T-helper 9 cell (primary cell): ENCODE measurements around the gene PSMA2.

Source experiments
- DNase-seq: peaks from one replicate; pipeline ENCODE4 v3.0.0-alpha.2; 2020

The PSMA2 gene

GRCh38 chr7:42939457-42940240 is 7.7 kb upstream of the PSMA2 start:
- no peak for DNase-seq

GRCh38 chr7:42935861-42936260 is 3.9 kb upstream of the PSMA2 start:
- no peak for DNase-seq

GRCh38 chr7:42934291-42934690 is 2.3 kb upstream of the PSMA2 start:
- DNase-seq: no peak

DNA sequence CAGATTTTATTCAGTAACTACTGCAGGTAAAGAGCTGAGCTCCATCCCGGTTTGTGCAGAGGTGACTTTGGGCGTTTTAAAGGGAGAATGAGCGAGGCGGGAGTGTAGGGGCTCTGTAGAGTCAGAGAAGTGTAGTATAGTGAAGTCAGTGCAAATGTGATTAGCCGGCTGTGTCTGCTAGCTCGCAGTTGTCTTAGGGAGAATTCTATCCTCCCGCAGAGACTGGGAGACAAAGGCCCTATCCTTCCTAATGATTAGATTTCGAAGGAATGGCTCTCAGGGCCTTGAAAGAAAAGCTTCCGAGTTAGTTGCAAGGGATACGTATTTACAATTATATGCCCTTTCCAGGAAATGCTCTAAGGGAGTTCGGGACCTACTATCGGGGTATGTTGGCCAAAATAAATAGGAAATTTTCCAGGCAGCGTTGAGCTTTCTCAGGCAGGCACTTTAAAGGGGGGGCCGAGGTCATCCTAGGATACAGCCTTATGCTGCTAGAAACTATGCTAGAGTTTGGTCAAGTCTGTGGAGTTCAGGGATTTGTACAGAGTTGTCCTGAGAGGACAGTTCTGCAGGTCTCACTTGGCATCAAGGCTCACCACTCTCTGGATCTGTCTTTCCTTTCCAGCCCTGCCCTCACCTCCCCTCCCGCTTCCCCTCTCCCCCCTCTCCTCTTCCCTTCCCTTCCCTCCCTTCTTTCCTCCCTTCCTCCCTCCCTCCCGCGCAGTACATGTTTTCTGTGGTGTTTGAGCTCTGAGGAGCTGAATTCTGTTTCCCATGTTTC is 1.0 kb upstream of the PSMA2 start:
- DNase-seq: no peak

DNA sequence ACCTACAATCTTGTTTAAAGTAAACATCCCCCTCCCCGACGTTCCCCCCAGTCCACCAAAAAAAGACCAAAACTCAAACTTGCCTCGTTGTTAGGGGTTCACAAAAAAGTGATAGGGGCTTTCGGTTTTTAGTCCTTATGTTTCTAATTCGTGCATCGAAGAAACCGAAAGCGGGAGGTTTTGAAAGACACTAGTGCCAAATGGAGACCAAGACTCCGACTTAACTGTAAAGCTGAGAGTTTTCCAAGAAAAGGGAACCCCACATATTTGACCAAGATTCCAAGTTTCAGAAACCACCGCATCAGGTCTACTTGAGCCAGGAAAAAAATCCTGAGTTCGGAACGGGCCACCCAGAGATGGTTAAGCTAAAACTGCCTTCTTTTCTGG is 534 bp downstream of the PSMA2 start:
- DNase-seq: no peak

- no peak for DNase-seq
Measured at GRCh38 chr7:42930889-42931288, 1.1 kb downstream of the PSMA2 start.

DNA sequence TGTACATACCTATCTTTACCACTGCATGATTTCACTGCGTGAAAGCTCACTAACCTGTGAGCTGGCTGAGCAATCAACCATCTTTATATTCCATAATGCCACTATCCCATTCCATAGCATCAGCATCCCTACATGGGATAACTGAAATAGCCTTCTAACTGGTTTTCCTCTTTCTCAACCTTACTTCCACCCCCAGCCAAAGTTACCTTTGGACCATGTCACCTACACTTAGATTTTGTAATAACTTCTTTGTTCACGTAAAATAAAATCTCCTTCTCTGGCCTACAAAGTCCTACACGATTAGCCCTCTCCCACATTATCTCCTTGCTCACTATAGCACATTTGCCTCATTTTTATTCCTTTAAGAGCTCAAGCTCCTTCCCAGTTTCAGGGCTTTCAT is 2.5 kb downstream of the PSMA2 start:
- DNase-seq: no peak

DNA sequence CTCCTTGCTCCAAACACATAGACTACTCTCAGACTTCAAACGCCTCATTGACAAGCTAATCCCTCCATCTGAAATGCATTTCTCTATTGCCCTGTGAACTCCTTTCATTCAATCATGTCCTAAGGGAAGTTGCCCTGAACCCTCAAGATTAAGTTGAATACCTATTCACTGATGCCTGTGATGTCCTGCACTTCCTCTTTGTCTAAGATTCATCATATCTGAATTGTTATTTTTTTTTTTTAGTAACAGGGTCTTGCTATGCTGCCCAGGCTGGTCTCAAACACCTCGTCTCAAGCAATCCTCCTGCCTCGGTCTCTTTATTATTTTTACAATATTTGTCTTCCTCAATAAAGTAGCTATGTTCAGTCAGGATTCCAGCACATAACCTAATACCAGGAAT is 3.2 kb downstream of the PSMA2 start:
- no peak for DNase-seq

DNA sequence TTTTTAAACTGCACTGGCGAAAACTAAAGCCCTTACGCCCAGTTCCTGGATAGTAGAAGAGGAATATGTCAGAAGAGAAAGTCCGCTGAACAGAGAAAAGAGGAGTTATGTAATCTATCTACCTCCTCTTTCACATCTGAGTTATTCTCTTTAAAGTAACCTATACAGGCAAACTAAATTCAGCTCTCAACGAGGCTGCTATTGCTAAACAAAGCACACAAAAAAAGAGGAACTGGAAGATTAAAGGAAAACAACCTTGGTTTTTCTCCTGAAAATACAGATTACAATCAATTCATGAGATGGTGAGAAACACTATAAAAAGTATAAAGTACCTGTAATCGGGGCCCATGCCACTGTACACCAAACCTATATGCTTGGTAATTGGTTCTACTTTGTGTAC is 5.8 kb downstream of the PSMA2 start:
- DNase-seq: no peak

GRCh38 chr7:42925630-42926029 is 6.3 kb downstream of the PSMA2 start:
- no peak for DNase-seq

DNA sequence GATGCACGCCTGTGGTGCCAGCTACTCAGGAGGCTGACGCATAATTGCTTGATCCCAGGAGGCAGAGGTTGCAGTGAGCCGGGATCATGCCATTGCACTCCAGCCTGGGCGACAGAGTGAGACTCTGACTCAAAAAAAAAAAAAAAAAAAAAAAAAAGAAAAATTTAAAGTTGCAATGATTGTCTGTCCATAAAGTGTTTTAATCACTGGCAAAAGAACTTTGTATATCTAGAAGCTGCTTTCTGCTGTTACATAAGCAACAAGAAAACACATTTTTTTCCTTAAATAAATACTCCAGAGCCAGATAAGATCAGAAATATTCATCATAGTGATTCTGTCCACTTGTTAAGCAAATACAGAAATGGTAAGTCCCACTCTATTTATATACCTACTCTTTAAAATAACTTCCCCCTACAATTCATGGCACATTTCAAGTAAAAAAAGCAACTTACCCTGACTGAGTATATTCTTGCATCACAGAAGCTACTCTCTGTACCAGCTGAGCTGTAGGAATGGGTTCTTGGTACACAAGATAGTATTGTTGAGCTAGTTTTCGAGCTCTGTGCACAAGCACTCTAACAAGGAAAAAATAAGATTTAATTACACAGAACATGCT is 7.6 kb downstream of the PSMA2 start:
- DNase-seq: no peak

DNA sequence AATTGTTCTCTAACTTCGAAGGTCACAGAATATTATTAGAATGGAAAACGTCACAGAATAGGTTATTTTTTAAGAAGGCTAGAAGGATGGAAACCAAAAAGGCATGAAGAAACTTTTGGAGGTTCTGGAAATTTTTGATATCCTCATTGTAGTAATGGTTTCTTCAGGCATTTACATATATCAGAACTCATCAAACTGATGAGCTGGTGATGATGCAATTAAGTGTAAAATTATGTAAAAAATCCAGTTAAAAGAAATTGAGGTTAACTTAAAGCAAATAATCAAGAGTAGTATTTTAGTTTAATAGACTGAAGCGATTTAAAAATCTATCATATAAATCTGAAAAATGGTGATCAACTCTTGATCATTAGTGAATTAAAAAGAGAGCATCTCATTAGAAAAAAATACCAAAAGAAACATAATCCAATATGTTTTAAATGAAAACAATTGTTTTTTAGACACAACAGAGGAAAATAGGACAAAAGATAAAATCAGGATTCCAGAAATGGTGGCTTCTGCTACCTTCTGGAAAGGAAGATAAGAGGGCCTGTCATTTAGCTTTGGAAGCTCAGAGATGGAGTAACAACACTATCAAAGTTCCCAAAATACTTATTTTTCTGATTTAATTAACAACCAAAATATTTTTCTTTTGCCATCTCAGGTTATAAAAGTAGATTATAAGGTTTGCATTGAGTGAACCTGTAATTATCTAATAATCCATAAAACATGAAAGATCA is 9.8 kb downstream of the PSMA2 start:
- DNase-seq: no peak

DNA sequence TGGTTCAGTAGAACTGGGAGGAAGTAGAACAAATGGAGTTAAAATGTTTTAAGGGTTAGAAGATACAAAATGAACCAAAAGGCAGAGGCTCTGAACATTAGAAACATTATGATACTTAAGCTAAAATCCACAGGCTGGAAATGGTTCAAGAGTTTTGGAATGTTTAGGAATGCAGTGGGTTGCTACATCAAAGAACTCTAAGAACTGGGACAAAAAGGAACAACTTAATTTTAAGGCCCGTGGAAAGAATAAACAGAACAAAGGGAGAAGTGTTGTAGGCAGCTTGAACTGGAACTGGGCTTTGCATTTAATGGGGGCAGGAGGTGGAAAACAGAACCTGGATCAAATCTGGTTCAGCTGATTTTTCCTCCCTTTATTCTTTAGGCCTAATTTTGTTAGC is 16.6 kb downstream of the PSMA2 start:
- no peak for DNase-seq

DNA sequence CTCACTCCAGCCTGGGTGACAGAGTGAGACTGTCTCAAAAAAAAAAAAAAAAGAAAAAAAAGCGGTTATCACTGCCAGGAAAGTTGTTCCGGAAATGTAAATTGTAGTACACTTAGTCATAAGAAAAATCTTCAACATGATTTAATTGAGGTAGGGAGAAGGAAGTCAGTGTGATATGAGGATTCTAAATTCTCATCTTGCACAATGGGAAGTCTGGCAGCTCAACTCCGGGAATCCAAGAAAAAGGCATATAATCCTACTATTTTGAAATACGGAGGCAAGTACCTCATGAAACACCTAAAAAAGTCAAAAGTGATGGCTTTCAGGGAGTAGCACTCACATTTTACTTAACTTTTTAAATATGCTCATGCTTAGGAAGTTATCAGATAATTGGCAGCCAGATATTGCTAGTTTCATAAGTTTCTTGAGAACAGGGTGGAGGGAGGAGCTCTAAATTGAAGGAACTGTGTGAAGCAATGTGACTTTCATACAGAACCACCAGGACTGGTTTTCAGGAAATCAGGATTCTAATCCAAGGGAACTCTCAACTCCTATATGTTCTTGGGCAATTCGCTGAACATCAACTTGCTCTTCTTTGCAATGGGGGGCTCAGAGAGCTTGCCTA is 17.4 kb downstream of the PSMA2 start:
- no peak for DNase-seq

- no peak for DNase-seq
Measured at GRCh38 chr7:42914009-42914408, 18.0 kb downstream of the PSMA2 start.

DNA sequence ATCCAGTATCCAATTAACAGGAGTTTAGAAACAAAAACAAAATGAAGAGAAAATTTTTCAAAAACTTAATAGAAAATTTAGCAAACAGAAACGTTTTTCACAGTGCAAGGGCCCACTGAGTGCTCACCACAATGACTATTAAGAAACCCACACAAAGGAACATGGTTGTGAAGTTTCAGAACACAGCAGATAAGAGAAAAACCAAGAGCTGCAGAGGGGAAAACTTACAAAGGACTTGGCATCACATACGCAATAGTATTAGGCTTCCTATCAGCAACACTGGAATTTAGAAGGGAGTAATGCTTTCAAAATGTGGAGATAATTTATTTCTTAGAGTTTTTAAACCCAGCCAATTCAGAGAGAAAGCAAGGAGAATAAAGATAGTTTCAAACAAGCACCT is 18.4 kb downstream of the PSMA2 start:
- no peak for DNase-seq

DNA sequence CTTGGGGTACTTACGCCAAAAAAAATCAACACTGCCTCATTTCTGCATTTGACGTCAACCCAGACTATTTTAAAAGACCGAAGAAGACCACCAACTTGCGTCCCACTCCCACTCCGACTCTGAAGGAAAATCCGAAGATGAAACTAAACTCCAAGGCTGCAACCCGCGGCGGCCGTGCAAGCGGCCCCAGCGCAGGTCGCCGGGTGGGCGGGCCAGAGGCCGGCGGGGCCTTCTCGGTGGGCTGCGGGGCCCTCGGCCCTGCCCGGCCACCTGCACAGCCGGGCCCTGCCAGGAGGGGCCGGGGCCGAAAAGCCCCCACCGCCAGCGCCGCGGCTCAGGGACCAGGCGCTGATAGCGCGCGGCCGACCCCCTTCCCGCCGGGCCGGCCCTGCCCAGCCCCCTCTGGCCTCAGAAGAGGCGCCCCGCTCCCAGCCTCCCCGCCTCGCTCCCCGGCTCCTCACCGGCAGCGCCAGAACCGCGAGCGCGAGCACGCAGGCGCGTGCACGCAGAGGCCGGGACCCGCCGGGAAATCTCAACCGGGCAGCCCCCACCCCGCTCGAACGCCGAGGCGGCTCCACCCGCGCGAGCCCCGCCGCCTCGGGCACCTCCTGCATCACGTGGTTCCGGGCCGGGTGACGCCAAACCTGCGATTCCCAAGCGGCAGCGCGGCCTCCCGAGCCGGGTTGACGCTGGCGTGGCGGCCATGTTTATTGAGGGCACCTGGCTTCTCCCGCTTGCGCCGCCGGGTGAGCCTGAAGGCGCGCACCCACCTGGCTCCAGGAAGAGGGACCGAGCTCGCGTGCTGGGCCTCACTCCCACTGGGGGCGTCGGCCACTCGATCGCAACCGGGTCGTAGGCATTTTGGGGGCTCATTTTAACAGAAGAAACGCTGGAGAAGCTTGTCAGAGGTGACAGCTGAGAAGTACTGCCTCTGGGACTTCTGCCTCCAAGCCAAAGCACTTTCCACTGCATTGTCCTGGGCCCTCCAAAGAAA is 20.2 kb downstream of the PSMA2 start, which contains the start of gene C7orf25:
TSS of gene C7orf25 (minus strand) at position 617 of the 994 bp plus-strand sequence. CDS start 1,170 bp downstream, outside the sequence.
- peak; percentile 96 for DNase-seq

DNA sequence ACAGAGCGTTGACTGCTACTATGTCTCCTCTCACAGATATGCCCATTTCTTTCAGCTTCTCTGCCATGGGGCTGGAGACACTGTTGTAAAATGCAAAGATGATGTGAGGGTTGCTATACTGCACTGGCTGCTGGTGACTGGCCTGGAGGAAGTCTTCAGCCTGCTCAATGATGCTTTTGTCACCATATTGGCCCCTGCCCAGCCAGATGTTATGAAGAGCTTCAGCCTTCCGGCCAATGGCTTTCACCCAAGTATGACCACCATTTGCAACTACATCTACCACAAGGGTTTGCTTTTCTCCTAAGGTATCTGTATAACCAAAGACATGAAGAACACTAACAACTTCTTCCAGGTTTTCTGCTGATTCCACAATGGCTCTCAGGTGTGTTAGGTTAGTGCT is 21.7 kb downstream of the PSMA2 start:
- no peak for DNase-seq

DNA sequence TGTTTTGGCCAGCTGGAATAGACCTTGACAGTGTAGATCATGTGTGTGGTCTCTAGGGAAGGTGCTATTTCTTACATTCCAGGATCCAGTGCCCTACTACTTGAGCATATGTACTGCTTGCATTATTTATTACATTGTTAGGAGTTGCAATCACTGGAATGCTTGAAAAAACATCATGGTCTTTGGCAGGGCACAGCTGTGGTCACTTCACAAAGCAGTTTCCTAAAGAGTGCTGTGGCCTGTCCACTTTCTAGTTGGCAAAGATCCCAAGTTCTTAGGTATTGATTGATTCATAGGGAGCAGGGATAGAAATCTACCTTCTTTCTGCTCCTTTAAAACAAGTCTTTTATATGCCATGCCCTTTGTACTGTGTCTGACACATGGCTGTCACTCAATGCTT is 24.7 kb downstream of the PSMA2 start:
- DNase-seq: no peak

DNA sequence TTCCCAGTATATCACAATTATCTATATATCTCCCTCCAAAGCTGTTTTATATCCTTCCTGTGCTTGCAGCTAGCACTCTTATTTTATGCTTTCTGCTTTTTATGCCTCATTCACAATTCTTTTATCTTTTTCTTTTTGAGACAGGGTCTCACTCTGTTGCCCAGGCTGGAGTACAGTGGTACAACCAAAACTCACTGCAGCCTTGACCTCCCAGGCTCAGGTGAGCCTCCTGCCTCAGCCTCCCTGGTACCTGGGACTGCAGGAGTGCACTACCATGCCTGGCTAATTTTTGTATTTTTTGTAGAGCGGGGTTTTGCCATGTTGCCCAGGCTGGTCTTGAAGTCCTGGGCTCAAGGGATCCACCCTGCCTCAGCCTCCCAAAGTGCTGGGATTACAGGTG is 25.8 kb downstream of the PSMA2 start:
- no peak for DNase-seq

GRCh38 chr7:42902331-42902730 is 29.6 kb downstream of the PSMA2 start:
- no peak for DNase-seq
